T1000 (cell line): ENCODE measurements around the gene CIB4.

Source experiments
- DNase-seq: peaks from one replicate; lab custom pipeline; 2025; ENCODE audit warnings: mixed read lengths; lab: John Stamatoyannopoulos, UW

Gene CIB4

GRCh38 chr2:26581991-26582842, 58.9 kb downstream of the CIB4 start:
- no peak for DNase-seq

DNA sequence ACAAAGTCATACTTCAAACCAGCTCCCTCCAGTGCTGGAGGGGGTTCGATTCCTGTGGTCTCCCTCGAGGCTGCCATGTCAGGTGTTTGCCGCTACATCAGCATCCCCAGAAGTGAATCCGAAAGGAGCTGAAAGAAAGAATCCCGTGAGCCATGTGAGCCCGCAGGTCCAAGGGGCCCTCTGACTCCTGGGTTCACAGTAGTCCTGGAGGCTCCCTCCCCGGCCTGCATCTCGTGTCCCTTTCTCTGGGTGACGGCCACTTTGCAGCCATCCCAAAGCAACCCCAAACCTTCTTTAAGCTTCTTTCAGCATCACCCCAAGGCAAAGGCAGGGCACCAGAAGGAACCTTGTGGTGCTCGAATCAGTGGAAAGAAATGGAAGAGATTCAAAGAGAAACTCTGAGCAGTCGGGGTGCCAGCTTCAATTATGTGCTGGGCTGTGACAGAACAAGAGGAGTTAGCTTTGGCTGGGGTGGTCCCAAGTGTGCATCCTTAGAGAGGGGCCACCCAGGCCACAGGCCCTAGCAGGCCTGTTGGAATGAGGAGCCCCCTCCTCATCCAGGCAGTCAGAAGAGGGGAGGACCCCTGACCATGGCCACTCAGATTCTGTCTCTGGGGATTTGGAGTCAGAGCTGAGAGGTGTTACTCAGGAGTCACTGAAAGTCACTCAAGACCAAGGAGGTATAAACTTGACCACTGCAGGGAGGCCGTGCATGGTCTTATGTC, 59.7 kb downstream of the CIB4 start:
- no peak for DNase-seq

GRCh38 chr2:26580751-26581150, 60.4 kb downstream of the CIB4 start:
- DNase-seq: no peak

DNA sequence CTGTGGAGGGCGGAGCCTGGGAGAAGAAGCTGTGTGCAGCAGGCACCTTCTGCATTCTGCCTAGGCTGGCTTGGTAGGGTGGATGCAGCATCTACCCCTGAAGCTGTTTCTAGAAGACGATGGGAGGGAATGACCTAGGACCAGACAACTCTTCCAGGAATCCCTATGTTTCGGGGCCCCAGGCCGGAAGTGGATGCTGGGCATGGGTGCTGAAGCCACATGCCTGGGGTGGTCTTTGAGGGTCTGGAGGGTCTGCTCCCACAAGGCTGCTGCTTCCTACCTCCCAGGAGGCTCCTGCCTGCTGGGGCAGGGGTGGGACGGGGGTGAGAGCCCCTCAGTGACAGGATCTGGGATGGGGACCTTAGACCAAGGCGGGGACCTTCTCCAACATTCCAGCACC, 61.0 kb downstream of the CIB4 start:
- no peak for DNase-seq

DNA sequence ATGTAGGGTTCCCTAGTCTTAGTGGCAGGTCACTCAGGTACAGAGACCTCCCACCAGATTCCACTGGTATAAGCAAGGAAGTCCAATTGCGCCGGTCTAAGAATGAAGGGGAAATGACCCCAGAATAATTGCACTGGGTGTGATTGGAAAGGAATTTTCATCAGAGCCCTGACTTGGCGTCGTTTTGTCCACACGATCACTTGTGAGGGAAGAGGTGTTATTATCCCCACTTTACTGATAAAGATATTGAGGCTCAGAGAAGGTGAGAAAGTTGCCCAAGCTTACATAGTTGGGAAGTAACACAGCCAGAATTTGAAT, 61.5 kb downstream of the CIB4 start:
- DNase-seq: no peak

DNA sequence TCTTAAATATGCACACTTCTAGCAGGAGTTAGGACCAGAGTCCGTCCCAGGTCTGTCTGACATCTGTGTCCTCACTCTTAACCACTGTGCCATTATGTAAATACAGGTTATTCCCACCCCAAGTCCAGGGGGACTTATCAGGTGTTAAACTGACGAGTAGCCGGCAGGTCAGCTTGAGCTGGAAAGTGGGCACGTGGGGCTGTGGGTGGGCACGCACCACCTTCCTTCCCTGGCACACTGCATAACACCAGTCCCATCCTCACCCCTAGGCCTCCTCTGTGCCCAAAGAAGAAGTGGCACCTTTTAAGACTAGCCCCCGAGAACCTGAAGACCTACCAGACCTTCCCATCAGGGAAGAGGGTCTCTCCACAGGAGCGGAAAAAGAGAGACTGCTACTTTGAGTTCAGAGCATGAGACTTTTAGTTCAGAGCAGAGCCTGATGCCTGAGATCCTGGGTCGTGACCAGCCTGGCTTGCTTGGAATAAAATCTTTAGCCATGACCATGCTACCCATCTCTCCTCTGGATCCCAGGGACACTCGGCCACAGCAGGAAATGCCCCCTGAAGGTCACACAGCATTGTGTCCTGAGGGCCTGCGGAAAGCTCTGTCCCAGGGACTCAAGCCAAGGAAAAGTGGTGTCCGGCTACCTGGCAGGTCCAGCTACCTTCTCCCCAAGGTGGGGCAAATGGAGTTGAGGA, 62.0 kb downstream of the CIB4 start:
- no peak for DNase-seq

- no peak for DNase-seq
Observed at GRCh38 chr2:26578581-26578980, 62.6 kb downstream of the CIB4 start.

- no peak for DNase-seq
Observed at GRCh38 chr2:26578113-26578458, 63.1 kb downstream of the CIB4 start.

DNA sequence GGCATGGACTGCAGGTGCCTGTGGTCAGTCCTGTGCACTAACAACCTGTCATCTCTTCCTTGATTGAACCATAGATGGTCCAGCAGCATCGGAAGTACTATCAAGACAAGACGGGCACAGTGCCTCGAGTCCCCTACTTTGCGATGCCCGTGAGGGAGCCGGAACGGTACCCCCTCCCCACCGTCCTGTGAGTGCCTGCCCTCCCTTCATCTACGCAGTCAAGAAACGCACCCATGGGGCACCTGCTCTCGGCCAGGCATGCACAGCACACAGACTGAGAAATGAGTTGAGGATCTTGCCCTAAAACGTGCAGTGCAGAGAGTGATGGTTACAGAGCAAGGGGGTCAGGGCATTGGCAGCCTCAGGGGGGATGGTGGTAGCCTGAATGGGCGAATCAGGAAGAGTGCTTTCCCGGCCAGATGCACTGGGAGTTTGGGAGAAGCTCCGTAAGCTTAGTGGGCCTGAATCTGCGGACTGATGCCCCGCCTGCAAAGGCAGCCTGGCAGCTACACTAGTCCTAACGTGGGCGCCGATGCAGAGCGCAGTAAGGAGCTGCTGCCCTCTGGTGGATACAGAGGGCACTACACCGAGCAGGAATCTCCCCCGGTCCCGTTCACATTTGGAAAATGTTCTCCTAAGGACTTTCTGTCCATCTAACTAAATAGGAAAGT, 63.6 kb downstream of the CIB4 start:
- DNase-seq: peak; percentile 37

- no peak for DNase-seq
Observed at GRCh38 chr2:26576565-26577441, 64.4 kb downstream of the CIB4 start.

DNA sequence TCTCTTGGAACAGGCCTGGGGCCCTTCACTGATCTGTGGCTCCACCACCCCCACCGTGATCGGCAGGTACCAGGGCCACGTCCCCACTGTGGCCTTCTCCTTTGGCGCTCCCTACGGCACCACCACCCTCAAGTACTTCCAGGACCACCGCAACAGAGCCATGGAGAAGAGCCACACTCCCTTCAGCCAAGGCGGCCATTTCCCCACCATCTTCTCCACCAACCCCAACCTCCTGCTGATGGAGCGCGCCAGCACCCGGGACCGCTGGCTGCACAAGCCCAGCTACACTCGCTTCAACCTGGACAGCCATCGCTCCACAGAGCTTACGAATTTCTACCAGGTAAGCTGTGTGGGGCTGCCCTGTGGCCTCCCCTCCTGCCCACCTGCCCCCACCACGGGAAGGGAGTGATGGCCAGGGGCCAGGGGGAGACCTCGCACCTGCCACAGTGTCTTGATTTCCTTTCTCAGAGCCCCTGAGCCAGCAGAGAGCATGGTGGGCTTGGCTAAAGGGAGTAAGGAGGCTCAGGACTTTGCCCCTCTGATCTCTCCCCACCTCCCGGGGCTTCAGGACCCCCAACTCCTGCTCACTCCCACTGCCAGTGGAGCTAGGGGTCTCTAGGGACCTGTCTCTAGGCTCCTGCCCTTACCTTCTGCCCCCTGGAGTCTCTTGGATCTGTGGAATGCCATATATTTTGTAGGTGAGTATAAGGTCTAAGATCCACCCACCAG, 65.2 kb downstream of the CIB4 start:
- no peak for DNase-seq

DNA sequence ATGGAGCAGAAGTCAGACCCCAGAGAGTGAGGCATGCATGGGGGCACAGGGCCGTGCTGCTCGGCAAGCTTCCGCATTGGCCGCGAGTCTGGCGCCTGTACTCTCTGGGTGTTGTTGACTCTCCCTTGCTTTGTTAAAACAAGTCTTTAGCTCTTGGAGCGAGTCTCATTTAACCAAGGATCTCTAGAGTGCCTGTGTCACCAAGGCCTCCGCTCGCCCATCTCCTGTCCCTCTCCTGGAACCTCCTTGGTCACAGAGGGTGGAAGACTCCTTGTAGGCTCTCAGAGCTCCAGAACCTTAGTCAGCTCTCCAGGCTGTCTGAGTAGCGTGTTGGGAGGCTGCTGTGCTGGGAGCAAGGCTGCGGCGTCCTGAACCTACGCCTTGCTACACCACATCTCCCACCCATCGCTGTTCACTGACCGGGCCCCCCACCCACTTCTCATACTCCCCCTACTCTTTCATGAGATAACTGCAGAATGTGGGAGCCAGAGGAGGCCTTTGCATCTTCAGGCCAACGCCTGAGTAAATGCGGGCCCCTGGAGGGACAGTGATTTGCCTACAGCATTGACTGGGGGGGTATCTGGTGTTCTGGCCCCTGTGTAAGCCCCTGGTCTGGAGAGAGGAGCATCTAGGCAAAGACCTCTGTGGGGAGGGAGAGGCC, 66.1 kb downstream of the CIB4 start:
- DNase-seq: no peak

DNA sequence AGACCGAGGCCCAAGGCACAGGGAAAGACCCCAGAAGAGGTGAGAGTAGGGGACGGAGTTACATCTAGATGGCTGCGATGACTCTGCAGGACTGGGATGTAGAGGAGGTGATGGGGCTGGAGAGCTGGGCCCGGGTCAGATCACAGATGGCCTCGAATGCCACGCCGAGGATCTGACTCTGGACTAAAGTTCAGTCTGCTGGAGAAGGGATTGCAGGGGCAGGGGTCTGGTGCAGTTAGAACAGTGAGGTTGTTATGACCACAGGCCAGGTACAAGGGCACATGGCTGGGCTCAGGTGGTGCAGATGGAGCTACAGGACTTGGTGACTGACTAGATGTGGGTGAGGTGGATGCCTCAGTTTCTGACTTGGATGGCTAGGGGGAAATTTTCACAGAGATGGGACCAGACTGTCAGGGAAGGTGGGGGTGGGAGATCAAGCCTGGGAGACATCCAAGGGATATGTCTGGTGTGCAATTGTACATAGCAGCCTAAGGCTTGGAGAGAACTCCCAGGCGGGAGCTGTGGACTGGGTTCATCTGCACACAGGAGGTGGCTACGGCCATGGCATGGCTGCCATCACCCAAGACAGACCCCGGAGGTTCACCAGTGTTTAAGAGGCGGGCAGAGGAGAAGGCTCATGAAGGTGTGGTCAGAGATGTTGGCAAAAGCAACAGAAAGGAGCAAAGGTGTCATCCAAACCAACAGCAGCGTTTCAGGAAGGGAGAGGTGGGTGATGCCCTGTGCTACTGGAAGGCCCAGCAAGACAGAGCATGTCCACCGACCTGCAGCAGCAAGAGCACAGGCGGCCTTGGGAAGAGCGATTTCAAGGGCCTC, 66.9 kb downstream of the CIB4 start:
- no peak for DNase-seq

DNA sequence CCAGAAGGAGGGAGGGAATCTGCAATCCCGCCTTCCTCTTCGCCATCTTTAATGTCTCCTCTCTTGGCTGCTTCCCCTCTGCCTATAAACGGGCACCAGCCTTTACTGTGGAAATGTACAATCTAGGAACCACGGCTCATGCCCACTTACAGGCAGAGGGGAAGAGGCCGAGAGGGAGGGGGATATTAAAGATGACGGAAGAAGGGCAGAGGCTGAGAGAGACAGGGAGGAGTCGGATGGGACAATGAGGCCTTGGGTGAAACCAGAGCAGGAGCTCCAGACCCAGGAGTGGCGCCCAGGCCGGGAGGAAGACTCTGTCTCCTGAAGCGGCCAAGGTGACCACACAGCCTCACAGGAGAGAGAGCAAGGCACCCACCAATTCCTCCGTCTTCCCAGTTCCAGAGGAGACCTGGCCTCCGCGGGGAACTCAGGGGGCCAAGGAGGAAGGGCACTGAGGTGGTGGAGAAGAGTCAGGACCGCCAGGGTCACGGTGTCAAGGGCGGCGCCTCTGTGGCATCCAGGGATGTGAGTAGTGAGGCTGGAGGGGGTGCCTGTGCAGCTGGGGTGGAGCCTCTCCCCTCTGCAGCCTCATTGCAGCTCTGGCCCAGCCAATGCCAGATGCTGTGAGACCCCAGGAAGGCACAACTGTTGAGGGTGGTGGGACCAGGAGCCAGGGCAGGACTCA, 67.8 kb downstream of the CIB4 start:
- DNase-seq: no peak

- no peak for DNase-seq
Observed at GRCh38 chr2:26572591-26572990, 68.6 kb downstream of the CIB4 start.

GRCh38 chr2:26571316-26571715, 69.8 kb downstream of the CIB4 start:
- DNase-seq: no peak

DNA sequence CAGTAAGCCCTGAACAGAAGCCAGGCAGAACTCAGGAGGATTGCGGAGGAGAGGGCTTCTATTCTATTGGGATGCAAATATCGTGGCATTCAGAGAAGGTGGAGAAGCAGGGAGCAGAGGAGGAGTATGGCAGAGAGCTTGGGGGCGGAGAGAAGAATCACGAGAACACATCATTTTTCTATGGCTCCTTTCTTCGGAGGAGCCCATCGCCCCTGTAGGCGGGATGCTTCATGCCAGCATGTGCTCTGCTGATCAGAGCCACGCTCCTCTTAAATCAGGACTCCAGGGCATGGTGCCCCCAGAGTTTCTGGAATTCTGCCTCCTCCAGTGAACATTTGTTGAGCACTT, 71.1 kb downstream of the CIB4 start:
- no peak for DNase-seq

GRCh38 chr2:26569216-26570082, 71.7 kb downstream of the CIB4 start:
- DNase-seq: no peak
